GM13976 (cell line): ENCODE data around the gene PRLR.
"Not testable (repeated sequence)": the region's sequence is repeated elsewhere in the genome, so short reads cannot be mapped to it uniquely, and the experiment has no call there.

ENCODE experiments used
- DNase-seq: peaks from one replicate; pipeline ENCODE4 v3.0.0; 2012; ENCODE audit warnings: low spot score
- in situ Hi-C: fragments of 300-500 bp; cut with MboI; formaldehyde crosslinking; loops from one replicate; pipeline ENCODE4 v1.12.0; 2022; ENCODE audit warnings: low sequenced_read_pairs, mixed read lengths, inconsistent platforms; ENCODE audit not compliant: unreplicated experiment
- TF ChIP-seq, protein P1 (sequence below): IDR thresholded peaks from 2 replicates; pipeline ENCODE4 v1.5.1; 2012; ENCODE audit warnings: borderline replicate concordance, mild to moderate bottlenecking; ENCODE audit not compliant: insufficient read depth; ENCODE audit errors: extremely low read depth, missing control alignments, control extremely low read depth

The PRLR gene

DNA sequence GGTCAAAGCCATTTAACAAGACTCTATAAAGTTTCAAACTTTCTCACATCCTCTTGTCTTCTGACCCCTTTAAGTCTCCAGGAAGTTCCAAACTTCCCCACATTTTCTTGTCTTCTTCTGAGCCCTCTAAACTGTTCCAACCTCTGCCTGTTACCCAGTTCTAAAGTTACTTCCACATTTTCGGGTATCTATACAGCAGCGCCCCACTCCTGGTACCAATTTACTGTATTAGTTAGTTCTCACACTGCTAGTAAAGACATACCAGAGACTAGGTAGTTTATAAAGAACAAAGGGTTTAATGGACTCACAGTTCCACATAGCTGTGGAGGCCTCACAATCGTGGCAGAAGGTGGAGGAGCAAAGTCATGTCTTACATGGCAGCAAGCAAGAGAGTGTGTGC lies 23.3 kb upstream of the PRLR start:
- no peak for DNase-seq
- in situ Hi-C loops, result no loop called here
- TF ChIP-seq, protein P1, sequence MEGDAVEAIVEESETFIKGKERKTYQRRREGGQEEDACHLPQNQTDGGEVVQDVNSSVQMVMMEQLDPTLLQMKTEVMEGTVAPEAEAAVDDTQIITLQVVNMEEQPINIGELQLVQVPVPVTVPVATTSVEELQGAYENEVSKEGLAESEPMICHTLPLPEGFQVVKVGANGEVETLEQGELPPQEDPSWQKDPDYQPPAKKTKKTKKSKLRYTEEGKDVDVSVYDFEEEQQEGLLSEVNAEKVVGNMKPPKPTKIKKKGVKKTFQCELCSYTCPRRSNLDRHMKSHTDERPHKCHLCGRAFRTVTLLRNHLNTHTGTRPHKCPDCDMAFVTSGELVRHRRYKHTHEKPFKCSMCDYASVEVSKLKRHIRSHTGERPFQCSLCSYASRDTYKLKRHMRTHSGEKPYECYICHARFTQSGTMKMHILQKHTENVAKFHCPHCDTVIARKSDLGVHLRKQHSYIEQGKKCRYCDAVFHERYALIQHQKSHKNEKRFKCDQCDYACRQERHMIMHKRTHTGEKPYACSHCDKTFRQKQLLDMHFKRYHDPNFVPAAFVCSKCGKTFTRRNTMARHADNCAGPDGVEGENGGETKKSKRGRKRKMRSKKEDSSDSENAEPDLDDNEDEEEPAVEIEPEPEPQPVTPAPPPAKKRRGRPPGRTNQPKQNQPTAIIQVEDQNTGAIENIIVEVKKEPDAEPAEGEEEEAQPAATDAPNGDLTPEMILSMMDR, result no peak

DNA sequence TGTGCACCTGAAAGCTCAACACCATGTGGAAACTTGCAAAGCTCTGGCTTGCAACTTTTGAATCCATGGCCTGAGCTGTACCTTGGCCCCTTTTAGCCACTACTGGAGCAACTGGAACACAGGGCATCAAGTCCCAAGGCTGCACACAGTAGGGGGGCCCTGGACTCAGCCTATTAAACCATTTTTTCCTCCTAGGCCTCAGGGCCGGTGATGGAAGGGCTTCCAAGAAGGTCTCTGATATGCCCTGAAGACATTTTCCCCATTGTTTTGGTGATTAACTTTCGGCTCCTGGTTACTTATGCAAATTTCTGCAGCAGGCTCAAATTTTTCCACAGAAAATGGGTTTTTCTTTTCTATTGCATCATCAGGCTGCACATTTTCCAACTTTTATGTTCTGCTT lies 22.7 kb upstream of the PRLR start:
- TF ChIP-seq, protein P1, result no peak
- no peak for DNase-seq
- in situ Hi-C loops, result no loop called here

DNA sequence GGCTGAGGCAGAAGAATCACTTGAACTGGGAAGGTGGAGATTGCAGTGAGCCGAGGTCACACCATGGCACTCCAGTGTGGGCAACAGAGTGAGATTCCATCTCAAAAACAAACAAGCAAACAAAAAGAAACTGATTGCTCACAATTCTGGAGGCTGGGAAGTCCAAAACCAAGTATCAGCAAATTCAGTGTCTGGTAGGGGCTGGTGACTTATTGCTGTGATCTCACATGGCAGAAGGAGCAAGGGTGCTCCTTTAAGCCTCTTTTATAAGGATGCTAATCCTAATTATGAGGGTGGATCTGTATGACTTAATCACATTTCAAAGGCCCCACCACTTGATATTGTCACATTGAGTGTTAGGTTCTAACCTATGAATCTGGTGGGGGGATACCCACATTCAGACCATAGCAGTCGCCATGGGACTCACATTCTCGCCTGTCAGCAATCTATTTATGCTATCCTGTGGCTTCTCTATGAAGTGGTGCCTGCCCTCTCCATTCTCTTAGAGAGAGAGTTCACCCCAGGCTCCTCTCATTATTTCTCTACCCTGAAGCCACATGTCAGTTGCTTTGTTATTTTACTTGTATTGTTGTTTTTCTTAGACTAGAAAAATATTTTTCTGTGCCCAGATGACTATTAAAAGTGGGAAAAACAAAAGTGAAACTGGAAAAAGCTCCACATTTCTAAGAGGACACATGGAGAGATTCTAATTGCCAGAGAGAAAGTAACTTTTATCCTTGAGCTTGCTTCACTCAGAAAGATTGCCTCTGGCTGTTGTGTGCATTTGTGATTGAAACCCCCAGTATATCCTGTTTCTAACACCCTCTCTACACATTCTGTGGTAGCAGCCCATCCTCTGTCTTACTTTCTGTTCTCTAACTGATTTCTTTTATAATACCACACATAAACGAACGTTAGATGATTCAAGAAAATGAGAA lies 18.8 kb upstream of the PRLR start:
- in situ Hi-C loops, result no loop called here
- DNase-seq, result no peak

DNA sequence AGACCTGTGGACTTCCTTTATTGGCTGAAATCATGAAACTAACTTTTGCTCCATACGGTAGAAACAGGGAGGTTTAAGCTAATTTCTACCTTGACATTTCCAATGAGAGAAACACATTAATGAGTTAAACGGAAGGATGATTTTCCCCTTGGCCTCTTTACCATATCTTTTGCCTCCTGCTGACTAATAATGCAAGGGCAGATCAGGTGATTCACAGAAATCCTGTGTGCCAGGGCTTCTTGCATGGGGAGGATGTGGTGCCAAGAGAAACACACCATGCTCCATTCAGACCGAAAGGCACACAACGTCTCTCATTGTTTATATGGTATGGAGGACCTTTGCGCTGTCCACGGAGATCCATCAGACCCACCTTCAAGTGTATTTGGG lies 17.4 kb upstream of the PRLR start:
- in situ Hi-C loops, result no loop called here
- no peak for DNase-seq
- TF ChIP-seq, protein P1, result no peak

More for the DNA sequence above, 18.8 kb upstream of the PRLR start:
- TF ChIP-seq, protein P1, result no peak

DNA sequence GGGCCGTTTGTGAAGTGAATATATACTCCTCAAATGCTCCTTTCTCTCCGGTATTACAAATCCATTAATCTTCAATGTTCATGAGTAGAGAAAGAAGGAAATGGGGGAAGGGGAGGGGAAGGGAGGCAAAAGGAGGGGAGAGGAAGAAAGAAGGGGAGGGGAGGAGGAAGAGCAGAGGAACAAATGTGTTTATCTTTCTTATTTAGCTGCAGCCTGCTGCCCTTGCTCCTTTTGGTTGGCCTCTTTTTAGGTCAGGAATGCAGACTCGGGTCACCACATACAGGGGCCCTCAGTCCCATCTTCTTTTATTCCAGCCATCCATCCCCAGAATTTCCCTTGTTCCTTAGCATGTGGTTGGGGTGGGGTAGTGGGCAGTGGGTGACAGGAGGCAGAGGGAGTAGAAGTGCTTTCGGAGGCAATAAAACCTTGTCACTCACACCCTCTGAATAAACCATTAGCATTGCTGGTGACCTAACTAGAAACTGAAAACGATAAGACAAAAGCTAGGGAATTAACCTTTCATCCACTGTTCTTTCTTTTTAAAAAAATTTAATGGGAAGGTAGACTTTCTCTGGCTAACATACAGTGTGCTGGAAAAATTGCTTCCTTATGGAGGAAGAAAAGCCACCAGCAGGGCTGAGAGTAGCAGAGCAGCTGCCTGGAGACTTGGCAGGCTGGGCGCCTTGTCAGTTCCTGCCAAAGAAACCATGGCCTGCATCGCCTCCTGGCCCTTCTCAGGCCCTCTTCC lies 16.8 kb upstream of the PRLR start:
- DNase-seq, result no peak
- in situ Hi-C loops, result no loop called here
- TF ChIP-seq, protein P1, result no peak

DNA sequence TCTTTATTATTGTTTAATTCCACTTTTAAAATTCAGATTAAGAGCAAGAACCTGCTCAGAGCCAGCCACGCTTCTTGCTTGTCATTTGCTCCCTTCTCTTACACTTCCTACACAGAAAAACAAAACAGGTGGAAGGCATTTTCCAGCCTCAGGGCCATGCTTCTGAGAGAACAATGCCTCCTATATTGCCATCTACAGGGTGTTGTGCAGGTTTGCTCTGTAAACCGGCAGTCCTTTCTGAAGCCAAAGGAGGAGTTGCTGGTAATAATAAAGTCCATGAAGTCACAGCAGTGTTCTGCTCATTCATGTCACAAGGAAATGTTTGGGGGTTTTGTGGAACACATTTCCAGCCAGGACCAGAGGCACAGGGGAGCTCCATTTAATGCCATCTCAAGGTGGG lies 16.1 kb upstream of the PRLR start:
- TF ChIP-seq, protein P1, result no peak
- DNase-seq, result no peak
- in situ Hi-C loops, result no loop called here

DNA sequence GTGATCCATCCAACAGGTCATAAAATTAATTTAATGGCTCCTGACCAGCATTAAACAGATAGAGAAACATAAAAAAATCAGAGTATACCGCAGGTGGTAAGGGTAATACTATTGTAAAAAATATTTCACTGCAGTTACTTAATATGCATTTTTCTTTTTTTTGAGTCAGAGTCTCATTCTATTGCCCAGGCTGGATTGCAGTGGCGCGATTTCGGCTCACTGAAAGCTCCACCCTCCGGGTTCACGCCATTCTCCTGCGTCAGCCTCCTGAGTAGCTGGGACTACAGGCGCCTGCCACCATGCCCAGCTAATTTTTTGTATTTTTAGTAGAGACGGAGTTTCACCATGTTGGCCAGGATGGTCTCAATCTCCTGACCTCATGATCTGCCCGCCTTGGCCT lies 15.1 kb upstream of the PRLR start:
- DNase-seq, in situ Hi-C loops: not testable (repeated sequence)
